ENCODE data around the gene IL22RA2.
"Not testable (repeated sequence)": the region's sequence is repeated elsewhere in the genome, so short reads cannot be mapped to it uniquely, and the experiment has no call there.

Gene IL22RA2

GRCh38 chr6:137217801-137218472, 44.5 kb upstream of the IL22RA2 start:
- Histone ChIP-seq H3K27ac (peak overlapping the region; percentile 100), H3K36me3 (peaks cover 35% of the 10 kb centered on the region), H3K4me3 (ENCODE audit: low read depth in 1 of 2, low read length in 1 of 2) (peak overlapping the region; percentile 77 to 92), H3K4me1 (ENCODE audit: control insufficient read depth in 1 of 2, insufficient read depth in 1 of 2, low read depth in 1 of 2, low read length in 1 of 2) (peaks cover 85% of the 10 kb centered on the region in 2 experiments), H3K9me3 (no peaks in the 10 kb centered on the region), H3K27me3 (no peaks in the 10 kb centered on the region)
- peak; percentile 54 for TF ChIP-seq CTCF (IDR thresholded peaks at IDR 0.05)

GRCh38 chr6:137216875-137217553, 43.6 kb upstream of the IL22RA2 start:
- Histone ChIP-seq H3K4me1 (ENCODE audit: control insufficient read depth in 1 of 2, insufficient read depth in 1 of 2, low read depth in 1 of 2, low read length in 1 of 2) (peaks cover 82 to 85% of the 10 kb centered on the region in 2 experiments), H3K27me3 (no peaks in the 10 kb centered on the region), H3K36me3 (peaks cover 35% of the 10 kb centered on the region), H3K4me3 (ENCODE audit: low read depth in 1 of 2, low read length in 1 of 2) (peak overlapping the region; percentile 77 to 92), H3K27ac (peak overlapping the region; percentile 100), H3K9me3 (no peaks in the 10 kb centered on the region)
- no peak for TF ChIP-seq CTCF (IDR thresholded peaks at IDR 0.05)

- no peaks in the 10 kb centered on the region for H3K9me3 ChIP-seq
- H3K4me3 ChIP-seq (ENCODE audit: low read depth in 1 of 2, low read length in 1 of 2), result peak overlapping the region; percentile 77 to 92
- H3K4me1 ChIP-seq (ENCODE audit: control insufficient read depth in 1 of 2, insufficient read depth in 1 of 2, low read depth in 1 of 2, low read length in 1 of 2), result peaks cover 82 to 85% of the 10 kb centered on the region in 2 experiments
- TF ChIP-seq CTCF (IDR thresholded peaks at IDR 0.05), result no peak
- peaks cover 35% of the 10 kb centered on the region for H3K36me3 ChIP-seq
- no peaks in the 10 kb centered on the region for H3K27me3 ChIP-seq
- peak overlapping the region; percentile 100 for H3K27ac ChIP-seq
These were observed 42.7 kb upstream of the IL22RA2 start for GRCh38 chr6:137216106-137216505.

- H3K36me3 ChIP-seq, result peaks cover 35% of the 10 kb centered on the region
- peak overlapping the region; percentile 100 for H3K27ac ChIP-seq
- not testable (repeated sequence) for H3K27me3 ChIP-seq, H3K9me3 ChIP-seq
- peak overlapping the region in 1 of 2 experiments; percentile 77 for H3K4me3 ChIP-seq (ENCODE audit: low read depth in 1 of 2, low read length in 1 of 2)
- H3K4me1 ChIP-seq (ENCODE audit: control insufficient read depth in 1 of 2, insufficient read depth in 1 of 2, low read depth in 1 of 2, low read length in 1 of 2), result peaks cover 82 to 85% of the 10 kb centered on the region in 2 experiments
These were observed 42.2 kb upstream of the IL22RA2 start for GRCh38 chr6:137215630-137216029.

- no peak for TF ChIP-seq CTCF (IDR thresholded peaks at IDR 0.05)
- H3K4me1 ChIP-seq (ENCODE audit: control insufficient read depth in 1 of 2, insufficient read depth in 1 of 2, low read depth in 1 of 2, low read length in 1 of 2), result peaks cover 82 to 85% of the 10 kb centered on the region in 2 experiments
These were observed 41.5 kb upstream of the IL22RA2 start for GRCh38 chr6:137214931-137215330.

GRCh38 chr6:137213813-137214212, 40.4 kb upstream of the IL22RA2 start:
- Histone ChIP-seq H3K36me3 (peaks cover 43% of the 10 kb centered on the region), H3K27ac (peak overlapping the region; percentile 100), H3K4me3 (ENCODE audit: low read depth in 1 of 2, low read length in 1 of 2) (peak overlapping the region; percentile 1 to 12), H3K4me1 (ENCODE audit: control insufficient read depth in 1 of 2, insufficient read depth in 1 of 2, low read depth in 1 of 2, low read length in 1 of 2) (peaks cover 78 to 90% of the 10 kb centered on the region in 2 experiments), H3K9me3 (no peaks in the 10 kb centered on the region), H3K27me3 (no peaks in the 10 kb centered on the region)
- no peak for TF ChIP-seq CTCF (IDR thresholded peaks at IDR 0.05)

More at GRCh38 chr6:137214931-137215330, 41.5 kb upstream of the IL22RA2 start:
- H3K9me3 ChIP-seq, result no peaks in the 10 kb centered on the region
- H3K36me3 ChIP-seq, result peaks cover 35% of the 10 kb centered on the region
- H3K4me3 ChIP-seq (ENCODE audit: low read depth in 1 of 2, low read length in 1 of 2), result no peak overlapping the region
- peak overlapping the region; percentile 100 for H3K27ac ChIP-seq
- no peaks in the 10 kb centered on the region for H3K27me3 ChIP-seq
